ENCODE data around the gene FARP1.

Gene FARP1

GRCh38 chr13:98214707-98215106 lies 71.8 kb downstream of the FARP1 start:
- Histone ChIP-seq H3K27ac (ENCODE audit: insufficient read depth in 1 of 2, low read depth in 1 of 2, low read length in 2 of 2, poor library complexity in 1 of 2, severe bottlenecking in 2 of 2) (no peak overlapping the region), H3K36me3 (ENCODE audit: control insufficient read depth in 4 of 4, insufficient read depth in 4 of 4, low read length in 3 of 4) (no peaks in the 10 kb centered on the region), H3K9me3 (ENCODE audit: control extremely low read depth in 1 of 5, control insufficient read depth in 4 of 5, insufficient read depth in 2 of 5, low read depth in 1 of 5, low read length in 4 of 5) (no peaks in the 10 kb centered on the region), H3K27me3 (replicated peaks in 2 of 5; ENCODE audit: control insufficient read depth in 4 of 5, insufficient read depth in 5 of 5, low read length in 4 of 5) (peaks cover 0 to 5% (median 0%) of the 10 kb centered on the region in 5 experiments), H3K4me3 (ENCODE audit: control insufficient read depth in 1 of 7, extremely low read depth in 1 of 7, insufficient read depth in 4 of 7, low read depth in 2 of 7, low read length in 6 of 7) (no peak overlapping the region), H3K4me1 (ENCODE audit: control extremely low read depth in 1 of 4, control insufficient read depth in 4 of 4, insufficient read depth in 4 of 4, low read length in 3 of 4) (no peaks in the 10 kb centered on the region)
- ChIA-PET CTCF (no interaction called here), POLR2A (no interaction called here)
- WGBS (ENCODE audit: insufficient coverage): 92% methylated on average over 5 of the region's 6 CpGs
- DNase-seq: no peak

- no peaks in the 10 kb centered on the region for H3K9me3 ChIP-seq (ENCODE audit: control extremely low read depth in 1 of 5, control insufficient read depth in 4 of 5, insufficient read depth in 2 of 5, low read depth in 1 of 5, low read length in 4 of 5)
- ChIA-PET POLR2A (no interaction called here), CTCF (no interaction called here)
- no peak overlapping the region for H3K4me3 ChIP-seq (ENCODE audit: control insufficient read depth in 1 of 7, extremely low read depth in 1 of 7, insufficient read depth in 4 of 7, low read depth in 2 of 7, low read length in 6 of 7)
- peaks cover 0 to 5% (median 0%) of the 10 kb centered on the region in 5 experiments for H3K27me3 ChIP-seq (replicated peaks in 2 of 5; ENCODE audit: control insufficient read depth in 4 of 5, insufficient read depth in 5 of 5, low read length in 4 of 5)
- no peak for DNase-seq
- no peaks in the 10 kb centered on the region for H3K4me1 ChIP-seq (ENCODE audit: control extremely low read depth in 1 of 4, control insufficient read depth in 4 of 4, insufficient read depth in 4 of 4, low read length in 3 of 4)
- H3K36me3 ChIP-seq (ENCODE audit: control insufficient read depth in 4 of 4, insufficient read depth in 4 of 4, low read length in 3 of 4): no peaks in the 10 kb centered on the region
- H3K27ac ChIP-seq (ENCODE audit: insufficient read depth in 1 of 2, low read depth in 1 of 2, low read length in 2 of 2, poor library complexity in 1 of 2, severe bottlenecking in 2 of 2): no peak overlapping the region
- 98% methylated on average over 5 of the region's 6 CpGs for WGBS (ENCODE audit: insufficient coverage)
These were observed 72.6 kb downstream of the FARP1 start for GRCh38 chr13:98215508-98215907.

- 73% methylated on average over 4 of the region's 4 CpGs for WGBS (ENCODE audit: insufficient coverage)
- CTCF ChIA-PET: no interaction called here
- no peak overlapping the region for H3K27ac ChIP-seq (ENCODE audit: insufficient read depth in 1 of 2, low read depth in 1 of 2, low read length in 2 of 2, poor library complexity in 1 of 2, severe bottlenecking in 2 of 2)
- H3K36me3 ChIP-seq (ENCODE audit: control insufficient read depth in 4 of 4, insufficient read depth in 4 of 4, low read length in 3 of 4): no peaks in the 10 kb centered on the region
- DNase-seq: no peak
- POLR2A ChIA-PET: interaction anchor here (0.5 kb wide), 1 partner anchor 289 kb away, joined by 5 read pairs; no protein-coding TSS in a partner anchor
- no peaks in the 10 kb centered on the region for H3K4me1 ChIP-seq (ENCODE audit: control extremely low read depth in 1 of 4, control insufficient read depth in 4 of 4, insufficient read depth in 4 of 4, low read length in 3 of 4)
- H3K27me3 ChIP-seq (replicated peaks in 2 of 5; ENCODE audit: control insufficient read depth in 4 of 5, insufficient read depth in 5 of 5, low read length in 4 of 5): peaks cover 0 to 5% (median 0%) of the 10 kb centered on the region in 5 experiments
- H3K9me3 ChIP-seq (ENCODE audit: control extremely low read depth in 1 of 5, control insufficient read depth in 4 of 5, insufficient read depth in 2 of 5, low read depth in 1 of 5, low read length in 4 of 5): no peaks in the 10 kb centered on the region
- H3K4me3 ChIP-seq (ENCODE audit: control insufficient read depth in 1 of 7, extremely low read depth in 1 of 7, insufficient read depth in 4 of 7, low read depth in 2 of 7, low read length in 6 of 7): no peak overlapping the region
These were observed 73.3 kb downstream of the FARP1 start for GRCh38 chr13:98216135-98216565.

- Histone ChIP-seq H3K27ac (ENCODE audit: insufficient read depth in 1 of 2, low read depth in 1 of 2, low read length in 2 of 2, poor library complexity in 1 of 2, severe bottlenecking in 2 of 2) (no peak overlapping the region), H3K27me3 (replicated peaks in 2 of 5; ENCODE audit: control insufficient read depth in 4 of 5, insufficient read depth in 5 of 5, low read length in 4 of 5) (peaks cover 0 to 5% (median 0%) of the 10 kb centered on the region in 5 experiments), H3K36me3 (ENCODE audit: control insufficient read depth in 4 of 4, insufficient read depth in 4 of 4, low read length in 3 of 4) (no peaks in the 10 kb centered on the region), H3K4me1 (ENCODE audit: control extremely low read depth in 1 of 4, control insufficient read depth in 4 of 4, insufficient read depth in 4 of 4, low read length in 3 of 4) (no peaks in the 10 kb centered on the region), H3K9me3 (ENCODE audit: control extremely low read depth in 1 of 5, control insufficient read depth in 4 of 5, insufficient read depth in 2 of 5, low read depth in 1 of 5, low read length in 4 of 5) (no peaks in the 10 kb centered on the region), H3K4me3 (ENCODE audit: control insufficient read depth in 1 of 7, extremely low read depth in 1 of 7, insufficient read depth in 4 of 7, low read depth in 2 of 7, low read length in 6 of 7) (no peak overlapping the region)
- WGBS (ENCODE audit: insufficient coverage): 84% methylated on average over 5 of the region's 7 CpGs
- DNase-seq: no peak
- ChIA-PET POLR2A (interaction anchor here (0.5 kb wide), 1 partner anchor 289 kb away, joined by 5 read pairs; no protein-coding TSS in a partner anchor), CTCF (no interaction called here)
These were observed 73.9 kb downstream of the FARP1 start for GRCh38 chr13:98216711-98217285.

- Histone ChIP-seq H3K4me1 (ENCODE audit: control extremely low read depth in 1 of 4, control insufficient read depth in 4 of 4, insufficient read depth in 4 of 4, low read length in 3 of 4) (no peaks in the 10 kb centered on the region), H3K27ac (ENCODE audit: insufficient read depth in 1 of 2, low read depth in 1 of 2, low read length in 2 of 2, poor library complexity in 1 of 2, severe bottlenecking in 2 of 2) (no peak overlapping the region), H3K9me3 (ENCODE audit: control extremely low read depth in 1 of 5, control insufficient read depth in 4 of 5, insufficient read depth in 2 of 5, low read depth in 1 of 5, low read length in 4 of 5) (no peaks in the 10 kb centered on the region), H3K27me3 (replicated peaks in 2 of 5; ENCODE audit: control insufficient read depth in 4 of 5, insufficient read depth in 5 of 5, low read length in 4 of 5) (peaks cover 0 to 5% (median 0%) of the 10 kb centered on the region in 5 experiments), H3K36me3 (ENCODE audit: control insufficient read depth in 4 of 4, insufficient read depth in 4 of 4, low read length in 3 of 4) (no peaks in the 10 kb centered on the region), H3K4me3 (ENCODE audit: control insufficient read depth in 1 of 7, extremely low read depth in 1 of 7, insufficient read depth in 4 of 7, low read depth in 2 of 7, low read length in 6 of 7) (no peak overlapping the region)
- 98% methylated on average over 9 of the region's 12 CpGs for WGBS (ENCODE audit: insufficient coverage)
- POLR2A ChIA-PET: no interaction called here
- CTCF ChIA-PET: no interaction called here
- DNase-seq: no peak
These were observed 74.7 kb downstream of the FARP1 start for GRCh38 chr13:98217597-98217996.

- CTCF ChIA-PET: interaction anchor here (0.8 kb wide), 1 partner anchor 10 kb away, joined by 3 read pairs; no protein-coding TSS in a partner anchor
- POLR2A ChIA-PET: no interaction called here
- peaks cover 0 to 5% (median 0%) of the 10 kb centered on the region in 5 experiments for H3K27me3 ChIP-seq (replicated peaks in 2 of 5; ENCODE audit: control insufficient read depth in 4 of 5, insufficient read depth in 5 of 5, low read length in 4 of 5)
- WGBS (ENCODE audit: insufficient coverage): 97% methylated on average over 4 of the region's 6 CpGs
- no peak overlapping the region for H3K27ac ChIP-seq (ENCODE audit: insufficient read depth in 1 of 2, low read depth in 1 of 2, low read length in 2 of 2, poor library complexity in 1 of 2, severe bottlenecking in 2 of 2)
- H3K4me3 ChIP-seq (ENCODE audit: control insufficient read depth in 1 of 7, extremely low read depth in 1 of 7, insufficient read depth in 4 of 7, low read depth in 2 of 7, low read length in 6 of 7): no peak overlapping the region
- no peaks in the 10 kb centered on the region for H3K9me3 ChIP-seq (ENCODE audit: control extremely low read depth in 1 of 5, control insufficient read depth in 4 of 5, insufficient read depth in 2 of 5, low read depth in 1 of 5, low read length in 4 of 5)
- H3K36me3 ChIP-seq (ENCODE audit: control insufficient read depth in 4 of 4, insufficient read depth in 4 of 4, low read length in 3 of 4): no peaks in the 10 kb centered on the region
- H3K4me1 ChIP-seq (ENCODE audit: control extremely low read depth in 1 of 4, control insufficient read depth in 4 of 4, insufficient read depth in 4 of 4, low read length in 3 of 4): no peaks in the 10 kb centered on the region
- DNase-seq: no peak
These were observed 76.8 kb downstream of the FARP1 start for GRCh38 chr13:98219685-98220084.

- H3K27me3 ChIP-seq (replicated peaks in 2 of 5; ENCODE audit: control insufficient read depth in 4 of 5, insufficient read depth in 5 of 5, low read length in 4 of 5): no peaks in the 10 kb centered on the region
- H3K36me3 ChIP-seq (ENCODE audit: control insufficient read depth in 4 of 4, insufficient read depth in 4 of 4, low read length in 3 of 4): no peaks in the 10 kb centered on the region
- H3K9me3 ChIP-seq (ENCODE audit: control extremely low read depth in 1 of 5, control insufficient read depth in 4 of 5, insufficient read depth in 2 of 5, low read depth in 1 of 5, low read length in 4 of 5): no peaks in the 10 kb centered on the region
- H3K4me3 ChIP-seq (ENCODE audit: control insufficient read depth in 1 of 7, extremely low read depth in 1 of 7, insufficient read depth in 4 of 7, low read depth in 2 of 7, low read length in 6 of 7): no peak overlapping the region
- no peak for DNase-seq
- no peaks in the 10 kb centered on the region for H3K4me1 ChIP-seq (ENCODE audit: control extremely low read depth in 1 of 4, control insufficient read depth in 4 of 4, insufficient read depth in 4 of 4, low read length in 3 of 4)
- 70% methylated on average over 3 of the region's 4 CpGs for WGBS (ENCODE audit: insufficient coverage)
- ChIA-PET POLR2A (no interaction called here), CTCF (no interaction called here)
- no peak overlapping the region for H3K27ac ChIP-seq (ENCODE audit: insufficient read depth in 1 of 2, low read depth in 1 of 2, low read length in 2 of 2, poor library complexity in 1 of 2, severe bottlenecking in 2 of 2)
These were observed 77.4 kb downstream of the FARP1 start for GRCh38 chr13:98220271-98220791.
